ENCODE data around the gene MYLK2.

DNA sequence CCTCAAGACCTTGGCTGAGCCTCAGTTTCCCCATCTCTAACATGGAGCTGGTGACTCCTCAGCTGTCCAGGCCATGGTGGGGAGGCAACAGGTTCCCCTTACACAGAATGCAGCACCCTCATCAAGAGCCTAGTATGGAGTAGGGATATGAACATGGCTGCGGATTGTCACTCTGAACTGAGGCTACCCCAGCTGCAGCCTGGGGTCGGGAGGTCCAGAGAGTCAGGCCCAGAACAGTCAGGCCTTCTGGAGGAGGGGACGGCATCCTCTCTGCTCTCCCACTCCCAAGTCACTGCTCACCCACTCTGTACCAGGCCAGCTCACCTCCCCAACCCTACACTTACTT, 27.6 kb downstream of the MYLK2 start:
- TF ChIP-seq, protein P1, sequence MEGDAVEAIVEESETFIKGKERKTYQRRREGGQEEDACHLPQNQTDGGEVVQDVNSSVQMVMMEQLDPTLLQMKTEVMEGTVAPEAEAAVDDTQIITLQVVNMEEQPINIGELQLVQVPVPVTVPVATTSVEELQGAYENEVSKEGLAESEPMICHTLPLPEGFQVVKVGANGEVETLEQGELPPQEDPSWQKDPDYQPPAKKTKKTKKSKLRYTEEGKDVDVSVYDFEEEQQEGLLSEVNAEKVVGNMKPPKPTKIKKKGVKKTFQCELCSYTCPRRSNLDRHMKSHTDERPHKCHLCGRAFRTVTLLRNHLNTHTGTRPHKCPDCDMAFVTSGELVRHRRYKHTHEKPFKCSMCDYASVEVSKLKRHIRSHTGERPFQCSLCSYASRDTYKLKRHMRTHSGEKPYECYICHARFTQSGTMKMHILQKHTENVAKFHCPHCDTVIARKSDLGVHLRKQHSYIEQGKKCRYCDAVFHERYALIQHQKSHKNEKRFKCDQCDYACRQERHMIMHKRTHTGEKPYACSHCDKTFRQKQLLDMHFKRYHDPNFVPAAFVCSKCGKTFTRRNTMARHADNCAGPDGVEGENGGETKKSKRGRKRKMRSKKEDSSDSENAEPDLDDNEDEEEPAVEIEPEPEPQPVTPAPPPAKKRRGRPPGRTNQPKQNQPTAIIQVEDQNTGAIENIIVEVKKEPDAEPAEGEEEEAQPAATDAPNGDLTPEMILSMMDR (IDR thresholded peaks at IDR 0.05), result no peak
- TF ChIP-seq POLR2A (IDR thresholded peaks at IDR 0.05), result no peak
